Measurements from ENCODE around the gene MMP21. TPM values are rescaled to one million over a fixed set of nuclear protein-coding genes. Genes with fewer than 3 reads are reported as not detected.

The MMP21 gene
- total and polyA plus RNA-seq, 2 of the 13 experiments (the other 11 are each of a cell fraction or from before 2014, with no cell fraction given), result not detected

DNA sequence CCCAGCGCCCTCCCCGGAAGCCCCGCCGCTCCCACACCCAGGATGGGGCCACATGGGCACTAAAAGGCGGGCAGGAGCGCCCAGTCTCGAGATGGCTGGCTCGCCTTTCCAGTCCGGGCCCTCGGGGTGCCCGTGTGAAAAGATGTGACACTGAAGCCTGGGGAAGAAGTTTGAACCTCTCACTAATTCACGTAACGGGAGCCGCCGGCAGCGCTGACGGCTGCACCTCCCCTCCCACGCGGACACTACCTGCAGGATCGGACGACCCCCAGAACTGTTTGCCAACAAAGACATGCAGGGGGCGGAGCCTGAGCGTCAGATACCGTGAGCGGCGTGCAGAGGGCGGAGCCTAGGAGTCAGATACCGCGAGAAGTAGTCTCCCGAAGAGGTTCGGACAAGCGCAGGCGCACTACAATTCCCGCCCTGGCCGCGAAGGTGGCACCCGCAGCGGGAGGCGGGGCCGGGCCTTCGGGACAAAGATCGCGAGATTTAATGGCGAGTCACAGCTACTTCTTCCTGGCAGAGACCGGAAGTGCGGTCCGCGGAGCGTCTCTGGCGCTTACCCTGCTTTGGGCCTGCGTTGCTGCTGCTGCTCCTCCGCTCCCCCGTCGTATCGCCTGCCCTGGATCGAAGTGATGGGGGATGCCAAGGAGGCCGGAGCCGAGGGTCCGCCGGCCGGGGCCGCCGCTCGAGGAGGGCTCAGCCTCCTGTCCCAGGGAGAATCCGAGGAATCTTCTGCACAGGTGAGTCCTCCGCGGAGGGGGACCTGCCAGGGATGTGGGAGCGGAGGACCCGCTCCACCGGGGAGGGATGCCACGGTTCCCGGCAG is 56.2 kb downstream of the MMP21 start, which contains the start of gene EDRF1 (continued):
- TF ChIP-seq, protein P1, sequence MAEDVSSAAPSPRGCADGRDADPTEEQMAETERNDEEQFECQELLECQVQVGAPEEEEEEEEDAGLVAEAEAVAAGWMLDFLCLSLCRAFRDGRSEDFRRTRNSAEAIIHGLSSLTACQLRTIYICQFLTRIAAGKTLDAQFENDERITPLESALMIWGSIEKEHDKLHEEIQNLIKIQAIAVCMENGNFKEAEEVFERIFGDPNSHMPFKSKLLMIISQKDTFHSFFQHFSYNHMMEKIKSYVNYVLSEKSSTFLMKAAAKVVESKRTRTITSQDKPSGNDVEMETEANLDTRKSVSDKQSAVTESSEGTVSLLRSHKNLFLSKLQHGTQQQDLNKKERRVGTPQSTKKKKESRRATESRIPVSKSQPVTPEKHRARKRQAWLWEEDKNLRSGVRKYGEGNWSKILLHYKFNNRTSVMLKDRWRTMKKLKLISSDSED (CRISPR knock-in tag; IDR thresholded peaks at IDR 0.05), result no peak
- TF ChIP-seq KLF9 (CRISPR knock-in tag; IDR thresholded peaks at IDR 0.05; ENCODE audit: low read depth) (no peak), ZNF205 (CRISPR knock-in tag; IDR thresholded peaks at IDR 0.05) (no peak; the same call in 1 of the 2 replicates), RAD51 (IDR thresholded peaks at IDR 0.05; ENCODE audit: borderline replicate concordance) (no peak), ZFP82 (CRISPR knock-in tag; IDR thresholded peaks at IDR 0.05; ENCODE audit: borderline replicate concordance) (no peak; the same call in 1 of the 2 replicates), RFX3 (CRISPR knock-in tag; IDR thresholded peaks at IDR 0.05) (no peak), CHCHD3 (CRISPR knock-in tag; IDR thresholded peaks at IDR 0.05) (0 out of 2 replicates have a peak, but pooled peaks have one; percentile 19), MTA1 (CRISPR knock-in tag; IDR thresholded peaks at IDR 0.05; ENCODE audit: borderline replicate concordance) (0 out of 2 replicates have a peak, but pooled peaks have one; percentile 45)
- TF ChIP-seq, protein P2, sequence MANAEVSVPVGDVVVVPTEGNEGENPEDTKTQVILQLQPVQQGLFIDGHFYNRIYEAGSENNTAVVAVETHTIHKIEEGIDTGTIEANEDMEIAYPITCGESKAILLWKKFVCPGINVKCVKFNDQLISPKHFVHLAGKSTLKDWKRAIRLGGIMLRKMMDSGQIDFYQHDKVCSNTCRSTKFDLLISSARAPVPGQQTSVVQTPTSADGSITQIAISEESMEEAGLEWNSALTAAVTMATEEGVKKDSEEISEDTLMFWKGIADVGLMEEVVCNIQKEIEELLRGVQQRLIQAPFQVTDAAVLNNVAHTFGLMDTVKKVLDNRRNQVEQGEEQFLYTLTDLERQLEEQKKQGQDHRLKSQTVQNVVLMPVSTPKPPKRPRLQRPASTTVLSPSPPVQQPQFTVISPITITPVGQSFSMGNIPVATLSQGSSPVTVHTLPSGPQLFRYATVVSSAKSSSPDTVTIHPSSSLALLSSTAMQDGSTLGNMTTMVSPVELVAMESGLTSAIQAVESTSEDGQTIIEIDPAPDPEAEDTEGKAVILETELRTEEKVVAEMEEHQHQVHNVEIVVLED (CRISPR knock-in tag; IDR thresholded peaks at IDR 0.05; ENCODE audit: borderline replicate concordance), result peak; percentile 85; the same call in 1 of the 2 replicates
- TF ChIP-seq, protein P3, sequence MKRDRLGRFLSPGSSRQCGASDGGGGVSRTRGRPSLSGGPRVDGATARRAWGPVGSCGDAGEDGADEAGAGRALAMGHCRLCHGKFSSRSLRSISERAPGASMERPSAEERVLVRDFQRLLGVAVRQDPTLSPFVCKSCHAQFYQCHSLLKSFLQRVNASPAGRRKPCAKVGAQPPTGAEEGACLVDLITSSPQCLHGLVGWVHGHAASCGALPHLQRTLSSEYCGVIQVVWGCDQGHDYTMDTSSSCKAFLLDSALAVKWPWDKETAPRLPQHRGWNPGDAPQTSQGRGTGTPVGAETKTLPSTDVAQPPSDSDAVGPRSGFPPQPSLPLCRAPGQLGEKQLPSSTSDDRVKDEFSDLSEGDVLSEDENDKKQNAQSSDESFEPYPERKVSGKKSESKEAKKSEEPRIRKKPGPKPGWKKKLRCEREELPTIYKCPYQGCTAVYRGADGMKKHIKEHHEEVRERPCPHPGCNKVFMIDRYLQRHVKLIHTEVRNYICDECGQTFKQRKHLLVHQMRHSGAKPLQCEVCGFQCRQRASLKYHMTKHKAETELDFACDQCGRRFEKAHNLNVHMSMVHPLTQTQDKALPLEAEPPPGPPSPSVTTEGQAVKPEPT (CRISPR knock-in tag; IDR thresholded peaks at IDR 0.05; ENCODE audit: low read depth), result no peak

MicroRNAs within 50 kb of the gene (microRNA counts, 767-probe panel; counts per million panel counts)
- microRNA hsa-miR-4484, result not detected

Small RNA genes within 50 kb of the gene (microRNA-seq; reads per million reads assigned to microRNA genes)
- gene MIR4484, result 4.6 reads per million, percentile 30 among the genes with 10 or more reads in this experiment

Small RNA genes within 50 kb of the gene (small RNA-seq; reads per million reads assigned to genes)
- gene MIR4484 (ENCODE audit: insufficient read depth in 2 of 3, insufficient read length in 3 of 3, low read depth in 2 of 3, low replicate concordance in 1 of 3), result 0 to 0.33 (median 0) reads per million in 3 experiments

Other genes starting within 250 kb of the MMP21 start
- gene TEX36, start 92.7 kb downstream of the MMP21 start, total RNA-seq (2016; rRNA removed; fragmentation: Illumina TruSeq; extraction: Trizol), result not detected in 2 replicates
- not detected in 2 replicates for gene TEX36, start 92.7 kb downstream of the MMP21 start, polyA plus RNA-seq (2011; rRNA removed)
- gene EDRF1, start 56.1 kb downstream of the MMP21 start, total RNA-seq (2016; rRNA removed; fragmentation: Illumina TruSeq; extraction: Trizol), result 24.9 and 26.7 TPM in 2 replicates
- gene EDRF1, start 56.1 kb downstream of the MMP21 start, polyA plus RNA-seq (2011; rRNA removed), result 16.5 and 16.9 TPM in 2 replicates
- 48.2 and 49.9 TPM in 2 replicates for gene UROS, start 47.4 kb upstream of the MMP21 start, total RNA-seq (2016; rRNA removed; fragmentation: Illumina TruSeq; extraction: Trizol)
- gene UROS, start 47.4 kb upstream of the MMP21 start, polyA plus RNA-seq (2011; rRNA removed), result 14.8 and 17.2 TPM in 2 replicates
- gene BCCIP, start 47.7 kb upstream of the MMP21 start, total RNA-seq (2016; rRNA removed; fragmentation: Illumina TruSeq; extraction: Trizol), result 132 and 213 TPM in 2 replicates
- 26.7 and 37.0 TPM in 2 replicates for gene BCCIP, start 47.7 kb upstream of the MMP21 start, polyA plus RNA-seq (2011; rRNA removed)
- gene DHX32, start 105.5 kb upstream of the MMP21 start, total RNA-seq (2016; rRNA removed; fragmentation: Illumina TruSeq; extraction: Trizol), result 16.5 and 22.7 TPM in 2 replicates
- 14.6 and 15.5 TPM in 2 replicates for gene DHX32, start 105.5 kb upstream of the MMP21 start, polyA plus RNA-seq (2011; rRNA removed)
- gene FANK1, start 120.7 kb upstream of the MMP21 start, total RNA-seq (2016; rRNA removed; fragmentation: Illumina TruSeq; extraction: Trizol), result not detected in 2 replicates
- 0.08 and 0.22 TPM in 2 replicates for gene FANK1, start 120.7 kb upstream of the MMP21 start, polyA plus RNA-seq (2011; rRNA removed)